Caki2 (cell line): ENCODE data around the gene GHDC. TPM values are rescaled to one million over a fixed set of nuclear protein-coding genes. Genes with fewer than 3 reads are reported as not detected.
A peak's percentile ranks its signal among the peaks of the same experiment; 100 is the strongest.
"Not testable (repeated sequence)": the region's sequence is repeated elsewhere in the genome, so short reads cannot be mapped to it uniquely, and the experiment has no call there.

Experiments used
- DNase-seq: peaks from one replicate; pipeline ENCODE4 v3.0.0-alpha.2; 2015; ENCODE audit warnings: low read depth
- in situ Hi-C: cut with HindIII; loops from 2 replicates; pipeline ENCODE4 v1.10.0; 2016; ENCODE audit warnings: low sequenced_read_pairs, low pct_unique_long_range_greater_than_20kb, mixed read lengths
- total RNA-seq: library from RNA; depleted of rRNA; stranded (reverse); fragments of >200 nt; shearing (Covaris generic); gene quantifications from 2 replicates; pipeline ENCODE4 v1.2.3, GENCODE V29; 2014; ENCODE audit warnings: low replicate concordance

The GHDC gene
- total RNA-seq, 1 experiment from 2014 or later, result 18.4 TPM

DNA sequence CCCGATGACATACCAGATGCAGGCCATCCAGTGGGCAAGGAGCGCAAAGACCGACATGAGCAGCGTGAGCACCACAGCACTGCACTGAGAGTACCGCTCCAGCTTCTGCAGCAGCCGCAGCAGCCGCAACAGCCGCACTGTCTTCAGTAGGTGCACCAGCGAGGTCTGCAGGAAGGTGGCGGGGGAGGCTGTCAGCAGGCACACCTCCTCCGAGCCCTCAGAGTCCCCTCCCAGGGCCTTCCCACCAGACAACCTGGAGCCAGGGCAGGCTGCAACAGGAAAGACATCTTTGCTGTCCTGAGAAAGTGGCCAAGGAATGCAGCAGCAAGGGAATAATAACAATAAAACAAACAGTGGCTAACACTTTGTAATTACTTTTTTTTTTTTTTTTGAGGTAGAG lies 22.5 kb downstream of the GHDC start:
- no peak for DNase-seq
- in situ Hi-C loops, result no loop called here

GRCh38 chr17:42169351-42169750 lies 24.9 kb downstream of the GHDC start:
- in situ Hi-C loops, result no loop called here
- DNase-seq, result no peak

- in situ Hi-C loops, result no loop called here
- no peak for DNase-seq
Observed at GRCh38 chr17:42167807-42168206, 26.5 kb downstream of the GHDC start.

DNA sequence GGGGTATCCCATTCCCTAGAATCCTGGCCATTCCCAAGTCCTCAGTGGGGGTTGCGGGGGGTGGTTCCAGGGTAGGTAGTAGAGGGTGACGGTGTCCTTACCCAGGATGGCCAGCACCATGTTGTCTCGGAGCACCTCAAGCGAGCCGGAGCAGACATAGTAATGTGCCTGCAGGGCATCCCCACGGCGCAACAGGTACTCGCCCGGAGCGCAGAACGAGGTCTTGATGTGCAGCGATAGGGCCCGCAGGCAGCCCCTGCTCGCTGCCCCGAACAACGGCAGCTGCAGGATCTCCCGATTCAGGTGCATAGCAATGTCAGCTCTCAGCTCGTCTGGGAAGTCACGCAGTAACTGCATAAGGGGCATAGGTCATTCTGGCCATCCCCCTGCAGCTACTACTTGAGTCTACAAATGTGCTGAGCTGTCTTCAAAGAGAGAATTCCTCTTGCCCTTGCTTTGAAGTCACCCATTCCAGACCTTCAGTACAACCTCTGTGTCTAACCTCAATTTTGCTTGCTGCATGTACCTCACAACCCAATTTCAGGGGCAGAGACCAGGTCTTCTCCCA lies 28.0 kb downstream of the GHDC start:
- DNase-seq, result no peak
- in situ Hi-C loops, result no loop called here

DNA sequence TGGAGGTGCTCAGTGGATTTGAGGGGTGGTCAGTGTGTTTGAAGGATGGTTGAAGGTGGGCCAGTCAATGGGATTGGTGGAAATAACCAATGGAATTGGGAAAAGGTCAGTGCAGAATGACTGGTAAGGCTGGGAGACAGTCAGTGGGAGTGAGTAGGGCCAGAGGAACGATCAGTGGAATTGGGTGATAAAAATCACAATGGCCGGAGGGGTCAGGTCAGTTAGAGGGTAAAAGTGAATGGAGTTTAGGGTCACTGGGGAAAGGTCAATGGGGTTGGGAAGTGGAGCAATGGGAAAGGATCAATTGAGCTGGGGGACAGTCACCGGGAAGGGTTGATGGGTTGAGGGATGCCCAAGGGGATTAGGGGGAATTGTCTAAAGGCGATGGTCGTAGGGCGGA lies 28.5 kb downstream of the GHDC start:
- in situ Hi-C loops, result no loop called here
- no peak for DNase-seq

DNA sequence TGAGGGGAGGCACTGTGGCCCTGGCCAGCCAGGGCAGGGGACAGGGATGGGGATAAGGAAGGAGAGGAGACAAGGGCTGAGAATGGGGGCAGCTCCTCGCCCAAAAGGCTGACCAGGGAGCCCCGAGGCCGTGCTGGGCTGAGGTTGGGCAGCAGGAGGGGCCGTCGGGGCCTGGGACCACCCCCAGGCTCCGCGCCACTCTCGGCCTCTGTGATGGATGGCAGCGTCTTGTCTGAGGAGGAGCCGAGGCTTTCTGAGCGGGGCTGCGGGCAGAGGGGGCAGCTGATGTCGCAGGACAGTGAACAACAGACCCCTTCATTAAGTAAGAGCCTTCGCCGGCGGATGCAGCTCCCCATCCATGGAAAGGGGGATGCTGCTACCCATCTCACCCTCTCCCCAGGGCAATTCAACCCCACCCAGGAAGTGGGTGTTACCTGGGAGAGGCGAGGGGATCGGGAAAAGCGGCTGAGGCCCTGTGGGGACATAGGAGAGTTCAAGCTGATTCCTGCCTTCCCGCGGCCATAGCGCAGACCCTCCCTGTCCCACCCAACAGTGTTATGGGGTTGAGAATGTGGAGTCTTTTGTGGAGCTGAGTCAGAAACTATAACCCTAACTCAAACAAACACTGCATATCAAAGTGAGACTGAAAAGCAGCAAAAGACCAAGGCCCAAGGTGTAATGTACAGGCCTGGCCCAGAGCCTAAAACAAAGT lies 30.4 kb downstream of the GHDC start:
- in situ Hi-C loops, result no loop called here
- DNase-seq, result no peak

DNA sequence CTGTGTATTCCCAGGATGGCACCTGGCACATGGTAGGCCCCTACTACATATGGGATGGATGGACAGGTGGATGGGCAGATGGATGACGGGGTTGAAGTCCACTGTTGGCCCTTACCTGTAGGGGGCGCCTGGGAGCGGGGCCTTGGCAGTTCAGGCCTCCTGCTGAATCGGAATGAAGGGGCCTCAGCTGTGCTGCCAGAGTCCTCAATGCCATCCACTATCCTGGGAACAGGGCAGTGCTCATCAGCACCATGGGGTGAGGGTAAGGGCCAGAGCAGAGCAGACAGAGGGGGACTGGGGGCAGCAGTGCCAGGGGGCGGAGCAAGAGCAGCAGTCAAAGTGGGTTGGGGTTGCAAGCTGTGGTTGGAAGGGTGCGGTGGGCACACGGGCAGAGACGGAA lies 31.2 kb downstream of the GHDC start:
- in situ Hi-C loops, result no loop called here

GRCh38 chr17:42160531-42160910 lies 33.8 kb downstream of the GHDC start:
- in situ Hi-C loops, result no loop called here
- DNase-seq, result no peak

More for the DNA sequence above, 31.2 kb downstream of the GHDC start:
- no peak for DNase-seq

DNA sequence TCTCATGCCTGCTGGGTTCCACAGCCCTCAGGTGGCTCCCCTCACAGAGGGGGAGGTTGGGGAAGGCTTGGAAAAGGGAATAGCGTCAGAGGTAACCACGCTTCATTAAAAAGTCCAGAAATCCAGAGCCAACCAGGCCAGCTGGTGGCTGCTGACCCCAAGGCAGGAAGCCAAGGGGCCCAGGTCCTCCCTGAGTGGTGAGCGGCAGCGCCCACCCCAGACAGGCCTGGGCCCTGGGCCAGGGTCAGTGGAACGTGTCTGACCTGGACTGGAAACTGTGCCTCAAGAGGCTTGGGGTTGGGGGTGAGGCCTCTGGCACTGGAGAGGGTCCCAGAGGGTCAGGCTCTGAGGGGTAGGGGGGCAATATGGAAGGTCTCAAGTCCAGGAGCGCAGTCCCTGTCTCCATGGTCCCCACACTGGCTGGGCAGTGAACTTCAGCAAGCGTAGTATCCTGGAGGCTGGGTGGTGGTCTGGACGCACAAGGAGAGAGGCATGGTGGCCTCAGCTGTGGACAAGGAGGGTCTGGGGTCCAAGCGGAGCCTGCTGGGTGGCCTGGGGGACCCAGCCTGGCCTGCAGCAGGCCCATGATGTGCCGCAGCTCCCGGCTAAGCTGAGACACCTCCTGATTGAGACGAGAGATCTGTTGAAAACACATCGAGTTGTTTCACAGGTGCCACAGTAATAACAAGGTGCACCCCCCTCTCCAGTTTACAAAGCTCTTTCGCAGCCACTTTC lies 34.3 kb downstream of the GHDC start:
- in situ Hi-C loops, result no loop called here

GRCh38 chr17:42155614-42156045 lies 38.7 kb downstream of the GHDC start:
- no peak for DNase-seq
- in situ Hi-C loops, result no loop called here

More for the DNA sequence above, 34.3 kb downstream of the GHDC start:
- no peak for DNase-seq

DNA sequence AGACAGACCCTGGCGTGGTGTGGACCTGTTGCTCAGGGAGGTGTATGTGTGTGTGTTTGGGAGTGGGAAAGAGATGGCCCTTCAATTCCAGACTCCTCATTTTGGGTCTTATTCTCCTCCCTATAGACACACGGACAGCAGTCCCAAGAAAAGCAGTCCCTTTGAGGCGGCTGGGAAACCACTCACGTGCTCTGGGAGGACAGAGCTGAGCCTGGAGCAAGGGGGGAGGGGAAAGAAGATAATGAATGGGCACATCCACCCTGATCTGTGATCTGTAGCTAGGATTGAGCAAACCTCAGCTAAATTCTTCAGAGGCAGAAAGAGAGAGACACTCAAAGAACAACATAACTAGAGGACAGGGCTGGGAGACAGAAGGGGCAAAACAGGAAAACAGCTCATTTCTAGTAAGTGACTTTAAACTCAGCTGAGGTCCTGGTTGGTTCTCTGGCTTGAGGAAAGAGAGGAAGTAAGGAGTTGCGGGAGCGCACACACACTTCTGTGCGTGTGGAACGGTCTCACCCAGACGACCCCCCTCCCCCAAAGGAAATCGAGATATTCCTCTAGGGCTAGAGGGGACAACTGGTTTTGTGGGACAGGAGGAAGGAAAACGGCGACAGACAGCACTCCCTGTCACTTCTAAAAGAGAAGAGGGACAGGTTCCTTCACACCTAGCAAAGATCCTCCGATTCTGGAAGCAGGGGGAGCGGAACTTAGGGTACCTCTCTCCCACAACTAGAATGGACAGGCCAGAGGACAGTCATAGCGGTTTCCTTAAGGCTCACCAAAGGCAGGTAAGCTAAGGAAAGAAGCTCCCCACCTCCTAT lies 40.2 kb downstream of the GHDC start:
- in situ Hi-C loops, result no loop called here
- peak; percentile 14 for DNase-seq

DNA sequence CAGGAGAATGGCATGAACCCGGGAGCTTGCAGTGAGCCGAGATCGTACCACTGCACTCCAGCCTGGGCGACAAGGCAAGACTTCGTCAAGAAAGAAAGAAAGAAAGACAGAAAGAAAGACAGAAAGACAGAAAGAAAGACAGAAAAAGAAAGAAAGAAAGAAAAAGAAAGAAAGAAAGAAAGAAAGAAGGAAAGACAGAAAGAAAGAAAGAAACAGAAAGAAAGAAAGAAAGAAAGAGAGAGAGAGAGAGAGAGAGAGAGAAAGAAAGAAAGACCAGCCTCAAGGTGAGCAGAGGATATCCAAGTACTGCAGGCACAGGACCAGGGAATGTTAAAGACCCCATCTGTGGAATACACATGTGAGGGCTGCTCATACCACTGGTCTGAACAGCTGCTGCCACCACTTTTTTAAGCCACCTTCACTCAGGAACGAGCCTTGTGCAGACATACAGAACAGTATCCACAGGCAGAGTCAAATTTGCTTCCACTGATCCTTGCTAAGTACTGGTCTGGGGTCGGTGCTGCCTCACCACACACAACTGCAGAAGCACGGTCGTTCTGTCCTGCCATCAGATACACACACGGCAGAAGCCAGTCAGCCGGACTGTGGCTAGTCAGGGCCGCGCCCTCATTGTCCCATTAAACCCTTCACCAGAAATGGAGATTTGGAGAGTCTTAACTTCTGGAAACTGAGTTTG lies 47.2 kb downstream of the GHDC start:
- DNase-seq, result no peak
- in situ Hi-C loops, result no loop called here

DNA sequence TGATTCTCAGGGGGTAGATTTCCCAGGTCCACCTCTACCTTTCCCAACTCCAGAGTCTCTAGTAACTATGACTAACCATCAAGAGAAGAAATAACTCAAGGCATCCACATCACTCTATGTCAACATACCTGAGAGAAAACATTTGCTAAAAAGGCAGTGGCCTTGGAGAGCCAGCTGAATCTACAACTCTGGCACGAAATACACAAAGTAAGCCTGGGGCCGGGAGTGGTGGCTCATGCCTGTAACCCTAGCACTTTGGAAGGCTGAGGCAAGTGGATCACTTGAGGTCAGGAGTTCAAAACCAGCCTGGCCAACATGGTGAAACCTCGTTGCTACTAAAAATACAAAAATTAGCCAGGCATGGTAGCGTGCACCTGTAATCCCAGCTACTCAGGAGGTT lies 51.2 kb downstream of the GHDC start:
- in situ Hi-C loops, DNase-seq: not testable (repeated sequence)

GRCh38 chr17:42142371-42142896 lies 51.9 kb downstream of the GHDC start:
- no peak for DNase-seq
- in situ Hi-C loops, result no loop called here

DNA sequence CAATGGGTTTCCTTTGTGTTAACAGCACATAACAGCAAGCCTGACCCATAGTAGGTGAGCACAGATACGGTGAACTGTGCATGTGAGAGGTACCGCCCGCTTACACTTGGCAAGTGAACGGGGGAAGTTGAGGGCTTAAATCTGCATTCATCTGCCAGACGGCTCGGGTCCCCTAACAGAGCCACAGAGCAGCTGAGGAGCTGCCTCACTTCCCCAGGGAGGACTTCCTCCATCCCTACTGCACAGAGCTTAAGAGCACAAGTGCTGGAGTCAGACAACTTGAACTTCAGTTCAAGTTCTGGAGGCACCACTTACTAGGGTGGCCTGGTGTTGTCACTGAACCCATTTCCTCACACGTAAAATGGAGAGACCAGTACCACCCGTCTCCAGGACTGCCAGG lies 52.9 kb downstream of the GHDC start:
- no peak for DNase-seq
- in situ Hi-C loops, result no loop called here

- in situ Hi-C loops, DNase-seq: not testable (repeated sequence)
Observed at GRCh38 chr17:42140690-42141089, 53.6 kb downstream of the GHDC start.
